ENCODE data around the gene CLRN2. TPM values are rescaled to one million over a fixed set of nuclear protein-coding genes. Genes with fewer than 3 reads are reported as not detected.
A peak's percentile ranks its signal among the peaks of the same experiment; 100 is the strongest.

CLRN2 gene
- polyA plus RNA-seq, 1 donor from 2014 or later: not detected

GRCh38 chr4:17504081-17504480, 10.9 kb upstream of the CLRN2 start:
- no peak overlapping the region for H3K4me2 ChIP-seq (ENCODE audit: low read length)
- H2AFZ ChIP-seq (ENCODE audit: low read depth, low read length): no peak overlapping the region
- no peak overlapping the region for H3K4me3 ChIP-seq (ENCODE audit: low read length)
- H3K27me3 ChIP-seq (ENCODE audit: insufficient read depth, low read depth, low read length): no peaks in the 10 kb centered on the region
- H3K9me3 ChIP-seq (ENCODE audit: low read length): no peaks in the 10 kb centered on the region
- TF ChIP-seq TAF1 (IDR thresholded peaks at IDR 0.05; ENCODE audit: low read depth) (no peak), RAD21 (conservative IDR thresholded peaks at IDR 0.05) (no peak), SMC3 (conservative IDR thresholded peaks at IDR 0.05; ENCODE audit: poor library complexity) (no peak), MXI1 (conservative IDR thresholded peaks at IDR 0.05; ENCODE audit: poor library complexity, severe bottlenecking) (no peak), CTCF (IDR thresholded peaks at IDR 0.05; ENCODE audit: poor library complexity, severe bottlenecking) (no peak), POLR2AphosphoS5 (IDR thresholded peaks at IDR 0.05) (no peak), REST (IDR thresholded peaks at IDR 0.05; ENCODE audit: borderline replicate concordance) (no peak), EZH2 (IDR thresholded peaks at IDR 0.05; ENCODE audit: borderline replicate concordance, insufficient read depth, low read length, poor library complexity, severe bottlenecking) (no peak), EP300 (conservative IDR thresholded peaks at IDR 0.05; ENCODE audit: poor library complexity, severe bottlenecking) (no peak)
- H3K9ac ChIP-seq (ENCODE audit: low read length): no peak overlapping the region
- H4K20me1 ChIP-seq (ENCODE audit: insufficient read depth): no peaks in the 10 kb centered on the region
- H3K79me2 ChIP-seq (replicated peaks; ENCODE audit: insufficient read depth, low read length): no peaks in the 10 kb centered on the region
- H3F3A ChIP-seq (ENCODE audit: insufficient read depth, low read length, poor library complexity, severe bottlenecking): no peaks in the 10 kb centered on the region
- no peaks in the 10 kb centered on the region for H3K9me2 ChIP-seq (ENCODE audit: insufficient read depth, low read length)
- H3K36me3 ChIP-seq (ENCODE audit: insufficient read depth, low read length): peaks cover 4% of the 10 kb centered on the region
- no peak overlapping the region for H3K27ac ChIP-seq (ENCODE audit: low read length)

- Histone ChIP-seq H4K20me1 (ENCODE audit: insufficient read depth) (no peaks in the 10 kb centered on the region), H3K4me2 (ENCODE audit: low read length) (peak overlapping the region; percentile 94), H3K79me2 (replicated peaks; ENCODE audit: insufficient read depth, low read length) (no peaks in the 10 kb centered on the region), H3K9me2 (ENCODE audit: insufficient read depth, low read length) (no peaks in the 10 kb centered on the region), H2AFZ (ENCODE audit: low read depth, low read length) (no peak overlapping the region), H3F3A (ENCODE audit: insufficient read depth, low read length, poor library complexity, severe bottlenecking) (no peaks in the 10 kb centered on the region), H3K9ac (ENCODE audit: low read length) (peak overlapping the region; percentile 71), H3K9me3 (ENCODE audit: low read length) (no peaks in the 10 kb centered on the region), H3K36me3 (ENCODE audit: insufficient read depth, low read length) (no peaks in the 10 kb centered on the region), H3K27me3 (ENCODE audit: insufficient read depth, low read depth, low read length) (no peaks in the 10 kb centered on the region), H3K4me3 (ENCODE audit: low read length) (peak overlapping the region; percentile 85), H3K27ac (ENCODE audit: low read length) (no peak overlapping the region)
- TF ChIP-seq SMC3 (conservative IDR thresholded peaks at IDR 0.05; ENCODE audit: poor library complexity) (no peak), EP300 (conservative IDR thresholded peaks at IDR 0.05; ENCODE audit: poor library complexity, severe bottlenecking) (no peak), EZH2 (IDR thresholded peaks at IDR 0.05; ENCODE audit: borderline replicate concordance, insufficient read depth, low read length, poor library complexity, severe bottlenecking) (no peak), POLR2AphosphoS5 (IDR thresholded peaks at IDR 0.05) (no peak), REST (IDR thresholded peaks at IDR 0.05; ENCODE audit: borderline replicate concordance) (no peak), CTCF (IDR thresholded peaks at IDR 0.05; ENCODE audit: poor library complexity, severe bottlenecking) (no peak), MXI1 (conservative IDR thresholded peaks at IDR 0.05; ENCODE audit: poor library complexity, severe bottlenecking) (no peak), RAD21 (conservative IDR thresholded peaks at IDR 0.05) (no peak)
Observed at GRCh38 chr4:17510582-17510981, 4.4 kb upstream of the CLRN2 start.
